SU-DHL-6 (cell line): ENCODE results near the gene PXDN.

Experiments
- H2AFZ ChIP-seq: fragments of 200-600 bp; sonication (generic); 2 replicates; pipeline ENCODE4 v1.6.1; 2014; ENCODE audit warnings: low read depth, mild to moderate bottlenecking, moderate library complexity, mixed read lengths, antibody characterized with exemption, low read length; ENCODE audit not compliant: severe bottlenecking
- H3F3A ChIP-seq: fragments of 200-600 bp; shearing (Covaris generic); 2 replicates; pipeline ENCODE4 v1.6.0; 2016; ENCODE audit warnings: antibody characterized with exemption, mild to moderate bottlenecking; ENCODE audit not compliant: insufficient read depth
- H3K27ac ChIP-seq: fragments of 200-600 bp; sonication (generic); 2 replicates; pipeline ENCODE4 v1.5.1; 2016; ENCODE audit warnings: low read depth, mild to moderate bottlenecking, low read length, moderate library complexity, mixed read lengths
- H3K27me3 ChIP-seq: fragments of 200-600 bp; sonication (generic), shearing (Covaris generic); 2 replicates; pipeline ENCODE4 v1.6.0; 2014; ENCODE audit warnings: mild to moderate bottlenecking, low read length
- H3K36me3 ChIP-seq: fragments of 200-600 bp; sonication (generic); 2 replicates; pipeline ENCODE4 v1.6.1; 2014; ENCODE audit warnings: mild to moderate bottlenecking, low read length, mixed read lengths
- H3K4me2 ChIP-seq: fragments of 300-600, 200-600 bp; shearing (Covaris generic), sonication (generic); 2 replicates; pipeline ENCODE4 v1.6.0; 2014; ENCODE audit warnings: low read length, low read depth, mild to moderate bottlenecking; ENCODE audit not compliant: poor library complexity, severe bottlenecking
- H3K4me3 ChIP-seq: fragments of 200-600 bp; sonication (generic); 2 replicates; pipeline ENCODE4 v1.5.1; 2014; ENCODE audit warnings: antibody characterized with exemption, low read length, mild to moderate bottlenecking, mixed read lengths; ENCODE audit not compliant: insufficient read depth, poor library complexity, severe bottlenecking
- H3K79me2 ChIP-seq: fragments of 200-600 bp; sonication (generic); 2 replicates; pipeline ENCODE4 v1.6.1; 2014; ENCODE audit warnings: mild to moderate bottlenecking, low read length, moderate library complexity; ENCODE audit not compliant: insufficient read depth
- H3K9ac ChIP-seq: fragments of 200-600 bp; sonication (generic); 2 replicates; pipeline ENCODE4 v1.7.0; 2014; ENCODE audit warnings: mild to moderate bottlenecking, low read length
- H3K9me2 ChIP-seq: fragments of 200-600 bp; sonication (generic); replicated peaks from 2 replicates; pipeline ENCODE4 v1.6.1; 2014; ENCODE audit warnings: low read length; ENCODE audit not compliant: insufficient read depth
- H3K9me3 ChIP-seq: fragments of 200-600 bp; sonication (generic); 2 replicates; pipeline ENCODE4 v1.6.1; 2014; ENCODE audit warnings: low read length, mixed read lengths; ENCODE audit not compliant: insufficient read depth
- H4K20me1 ChIP-seq: fragments of 200-600 bp; sonication (generic); 2 replicates; pipeline ENCODE4 v1.6.1; 2014; ENCODE audit warnings: low read depth, mild to moderate bottlenecking, antibody characterized with exemption, low read length, moderate library complexity, mixed read lengths
- EZH2phosphoT487 ChIP-seq: fragments of 200-600 bp; sonication (generic), shearing (Covaris generic); conservative IDR thresholded peaks from 2 replicates; pipeline ENCODE4 v1.6.1; 2018; ENCODE audit warnings: mild to moderate bottlenecking, antibody characterized with exemption, low read length, moderate library complexity, mixed read lengths
- TF ChIP-seq, protein P1 (sequence below): fragments of 200-600 bp; sonication (generic); IDR thresholded peaks from one replicate; pipeline ENCODE4 v1.5.1; 2017; ENCODE audit warnings: antibody characterized with exemption, mild to moderate bottlenecking, low read length, moderate library complexity; ENCODE audit not compliant: insufficient read depth, poor library complexity, severe bottlenecking

PXDN gene

DNA sequence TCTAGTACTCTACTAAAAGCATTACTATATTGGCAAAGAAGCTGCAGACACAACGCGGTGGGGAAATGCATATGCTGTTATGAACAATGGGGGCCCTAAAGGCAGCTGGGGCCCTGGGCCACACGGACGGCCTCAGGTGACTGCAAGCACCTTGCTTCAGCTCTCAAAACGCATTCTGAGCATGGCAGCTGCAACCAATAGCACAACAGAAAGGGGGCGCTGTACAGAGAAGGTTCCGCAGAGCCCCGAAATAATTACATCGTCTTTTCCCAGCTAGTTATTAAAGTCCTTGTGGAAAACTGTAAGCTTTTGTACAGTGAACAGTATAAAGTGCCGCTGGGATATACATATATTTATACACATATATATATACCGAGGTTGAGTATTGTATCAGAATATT, 45.3 kb upstream of the PXDN start:
- no peak overlapping the region for H3K4me2 ChIP-seq
- no peak overlapping the region for H3K4me3 ChIP-seq
- no peaks in the 10 kb centered on the region for H3F3A ChIP-seq
- H3K27me3 ChIP-seq: no peaks in the 10 kb centered on the region
- H3K9ac ChIP-seq: no peak overlapping the region
- H3K79me2 ChIP-seq: no peaks in the 10 kb centered on the region
- H2AFZ ChIP-seq: no peak overlapping the region
- no peak overlapping the region for H3K27ac ChIP-seq
- no peaks in the 10 kb centered on the region for H3K9me2 ChIP-seq
- H3K36me3 ChIP-seq: no peaks in the 10 kb centered on the region
- no peaks in the 10 kb centered on the region for H3K9me3 ChIP-seq
- H4K20me1 ChIP-seq: no peaks in the 10 kb centered on the region
- no peak for TF ChIP-seq EZH2phosphoT487
- TF ChIP-seq, protein P1, sequence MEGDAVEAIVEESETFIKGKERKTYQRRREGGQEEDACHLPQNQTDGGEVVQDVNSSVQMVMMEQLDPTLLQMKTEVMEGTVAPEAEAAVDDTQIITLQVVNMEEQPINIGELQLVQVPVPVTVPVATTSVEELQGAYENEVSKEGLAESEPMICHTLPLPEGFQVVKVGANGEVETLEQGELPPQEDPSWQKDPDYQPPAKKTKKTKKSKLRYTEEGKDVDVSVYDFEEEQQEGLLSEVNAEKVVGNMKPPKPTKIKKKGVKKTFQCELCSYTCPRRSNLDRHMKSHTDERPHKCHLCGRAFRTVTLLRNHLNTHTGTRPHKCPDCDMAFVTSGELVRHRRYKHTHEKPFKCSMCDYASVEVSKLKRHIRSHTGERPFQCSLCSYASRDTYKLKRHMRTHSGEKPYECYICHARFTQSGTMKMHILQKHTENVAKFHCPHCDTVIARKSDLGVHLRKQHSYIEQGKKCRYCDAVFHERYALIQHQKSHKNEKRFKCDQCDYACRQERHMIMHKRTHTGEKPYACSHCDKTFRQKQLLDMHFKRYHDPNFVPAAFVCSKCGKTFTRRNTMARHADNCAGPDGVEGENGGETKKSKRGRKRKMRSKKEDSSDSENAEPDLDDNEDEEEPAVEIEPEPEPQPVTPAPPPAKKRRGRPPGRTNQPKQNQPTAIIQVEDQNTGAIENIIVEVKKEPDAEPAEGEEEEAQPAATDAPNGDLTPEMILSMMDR: no peak

GRCh38 chr2:1788478-1788959, 44.2 kb upstream of the PXDN start:
- TF ChIP-seq, protein P1: no peak
- no peak for TF ChIP-seq EZH2phosphoT487
- H4K20me1 ChIP-seq: no peaks in the 10 kb centered on the region
- no peak overlapping the region for H2AFZ ChIP-seq
- H3K27me3 ChIP-seq: no peaks in the 10 kb centered on the region
- H3K36me3 ChIP-seq: no peaks in the 10 kb centered on the region
- H3K9me2 ChIP-seq: no peaks in the 10 kb centered on the region
- no peak overlapping the region for H3K4me2 ChIP-seq
- H3K79me2 ChIP-seq: no peaks in the 10 kb centered on the region
- no peak overlapping the region for H3K27ac ChIP-seq
- H3F3A ChIP-seq: no peaks in the 10 kb centered on the region
- no peak overlapping the region for H3K9ac ChIP-seq
- no peak overlapping the region for H3K4me3 ChIP-seq
- H3K9me3 ChIP-seq: no peaks in the 10 kb centered on the region

DNA sequence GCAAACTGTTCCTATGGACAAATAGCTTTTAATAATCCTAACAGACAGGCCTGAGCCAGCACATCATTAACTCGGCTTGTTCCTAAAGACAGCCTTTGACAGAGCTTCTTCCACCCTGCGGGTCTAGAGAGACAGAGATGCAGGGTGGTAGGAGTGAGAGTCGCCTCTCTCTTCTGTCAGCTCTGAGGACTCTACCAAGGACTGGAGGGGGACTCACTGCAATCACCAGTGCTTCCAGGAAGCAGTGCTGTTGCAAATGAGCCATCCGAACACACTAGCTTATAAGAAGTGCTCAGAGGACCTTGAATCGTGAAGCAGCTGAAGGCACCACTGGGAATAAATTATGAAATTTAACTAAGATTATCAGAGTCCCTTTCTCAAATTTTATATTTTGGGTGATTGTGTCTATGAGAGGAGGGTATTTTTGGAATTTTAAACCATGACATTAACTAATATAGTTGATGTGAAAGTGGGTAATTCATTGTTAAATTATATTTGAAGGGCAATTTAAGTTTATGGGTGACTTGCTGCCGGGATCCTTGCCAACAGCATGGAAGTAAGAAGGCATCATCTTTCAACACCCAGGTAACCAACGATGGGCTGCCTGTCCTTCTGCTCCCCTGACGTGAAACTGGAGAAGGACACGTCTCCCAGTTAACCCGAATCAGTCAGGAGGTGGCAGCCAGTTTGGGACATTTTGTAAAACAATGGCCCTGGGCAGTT, 43.6 kb upstream of the PXDN start:
- H2AFZ ChIP-seq: no peak overlapping the region
- no peak overlapping the region for H3K4me2 ChIP-seq
- no peaks in the 10 kb centered on the region for H4K20me1 ChIP-seq
- H3F3A ChIP-seq: no peaks in the 10 kb centered on the region
- H3K9me2 ChIP-seq: no peaks in the 10 kb centered on the region
- H3K27ac ChIP-seq: no peak overlapping the region
- H3K9ac ChIP-seq: no peak overlapping the region
- H3K9me3 ChIP-seq: no peaks in the 10 kb centered on the region
- no peaks in the 10 kb centered on the region for H3K79me2 ChIP-seq
- H3K4me3 ChIP-seq: no peak overlapping the region
- H3K36me3 ChIP-seq: no peaks in the 10 kb centered on the region
- no peak for TF ChIP-seq EZH2phosphoT487
- TF ChIP-seq, protein P1: no peak
- H3K27me3 ChIP-seq: no peaks in the 10 kb centered on the region
